ENCODE results near the gene ZNF18.

GRCh38 chr17:11943759-11944347, 53.4 kb downstream of the ZNF18 start:
- TF ChIP-seq CTCF (IDR thresholded peaks at IDR 0.05; ENCODE audit: low read depth, low read length, poor library complexity, severe bottlenecking) = no peak
- TF ChIP-seq EZH2phosphoT487 (IDR thresholded peaks at IDR 0.05; ENCODE audit: borderline replicate concordance, low read length) = no peak
